NCI-H146 treated with DMSO at 0.1 percent for 48 hours (cell line): ENCODE results near the gene DCTN1.

Experiments used
- DNase-seq: peaks from one replicate; lab custom pipeline; 2025; ENCODE audit not compliant: unreplicated experiment; lab: John Stamatoyannopoulos, UW

The DCTN1 gene

GRCh38 chr2:74327627-74328026 is 52.5 kb downstream of the DCTN1 start:
- DNase-seq, result no peak

DNA sequence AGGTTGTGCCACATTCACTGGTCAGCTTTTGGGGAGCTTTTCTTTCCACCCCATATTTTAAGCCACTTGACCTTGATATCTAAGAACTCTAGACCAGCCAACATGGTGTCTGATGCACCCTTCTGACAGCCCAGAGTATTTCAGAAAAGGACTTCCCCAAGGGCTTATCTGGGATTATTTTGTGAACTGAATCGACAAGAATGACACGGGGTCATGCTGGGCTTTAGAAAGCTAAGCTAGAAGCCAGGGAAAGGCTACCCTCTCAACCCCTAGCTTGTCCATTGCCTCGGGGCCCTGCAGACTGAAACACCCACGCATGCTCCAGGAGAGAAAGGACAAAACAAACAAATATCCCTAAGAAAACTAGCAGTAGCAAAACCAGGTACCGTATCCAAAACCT is 52.9 kb downstream of the DCTN1 start:
- no peak for DNase-seq

DNA sequence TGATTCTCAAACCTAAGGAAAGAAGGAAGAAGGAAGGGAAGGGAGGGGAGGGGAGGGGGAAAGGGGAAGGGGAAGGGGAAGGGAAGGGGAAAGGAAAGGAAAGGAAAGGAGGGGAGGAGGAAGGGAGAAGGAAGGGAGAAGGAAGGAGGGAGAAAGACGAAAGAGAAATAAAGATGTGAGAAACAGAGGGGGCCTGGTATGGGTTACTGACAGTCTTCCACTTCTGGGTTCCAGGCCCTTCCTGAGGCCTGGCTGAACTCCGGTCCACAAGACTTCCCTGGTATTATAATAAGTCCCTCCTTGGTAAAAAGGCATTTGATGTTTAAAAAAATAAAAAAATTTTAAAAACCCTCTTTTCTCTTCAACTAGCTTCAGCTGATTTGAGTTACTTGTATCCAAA is 54.3 kb downstream of the DCTN1 start:
- no peak for DNase-seq

DNA sequence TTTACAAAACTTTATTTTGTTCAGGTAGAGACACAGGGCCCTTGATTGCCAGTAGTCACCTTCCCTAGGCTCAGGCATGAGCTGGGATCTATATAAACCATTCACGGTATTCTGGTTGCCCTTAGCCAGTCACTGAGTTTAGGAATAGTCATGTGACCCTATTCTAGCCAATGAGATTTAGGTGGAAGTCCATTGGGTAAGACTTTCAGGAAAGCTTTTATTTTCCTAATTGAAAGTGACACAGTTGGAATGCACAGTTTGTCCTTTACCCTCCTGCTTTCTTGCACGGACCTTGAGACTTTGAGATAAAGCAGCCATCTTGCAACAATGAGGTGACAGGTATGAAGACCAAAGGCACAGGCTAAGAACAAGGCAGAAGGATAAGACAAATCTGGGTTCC is 58.4 kb downstream of the DCTN1 start:
- no peak for DNase-seq

GRCh38 chr2:74317701-74318100 is 62.4 kb downstream of the DCTN1 start:
- DNase-seq, result no peak

GRCh38 chr2:74316627-74317295 is 63.4 kb downstream of the DCTN1 start:
- no peak for DNase-seq

- DNase-seq, result no peak
Observed at GRCh38 chr2:74314107-74314506, 66.0 kb downstream of the DCTN1 start.

- no peak for DNase-seq
Observed at GRCh38 chr2:74313497-74313896, 66.6 kb downstream of the DCTN1 start.

GRCh38 chr2:74312913-74313312 is 67.2 kb downstream of the DCTN1 start:
- DNase-seq, result no peak
